HEK293 (cell line): ENCODE data around the gene PTPN6.

Experiments
- BCL11B ChIP-seq: fragments of 450-650 bp; formaldehyde crosslinking; IDR thresholded peaks from 2 replicates; pipeline ENCODE4 v1.5.1; 2016; ENCODE audit warnings: low read depth, missing biosample characterization, missing genetic modification characterization
- BCL6B ChIP-seq: fragments of 450-650 bp; formaldehyde crosslinking; IDR thresholded peaks from 2 replicates; pipeline ENCODE4 v1.5.1; 2017; ENCODE audit warnings: missing biosample characterization, missing genetic modification characterization
- GFI1B ChIP-seq: fragments of 450-650 bp; formaldehyde crosslinking; IDR thresholded peaks from 2 replicates; pipeline ENCODE4 v1.5.1; 2016; ENCODE audit warnings: missing biosample characterization, missing genetic modification characterization
- KLF1 ChIP-seq: fragments of 450-650 bp; formaldehyde crosslinking; IDR thresholded peaks from 2 replicates; pipeline ENCODE4 v1.5.1; 2016; ENCODE audit warnings: missing biosample characterization, missing genetic modification characterization
- SALL2 ChIP-seq: fragments of 450-650 bp; formaldehyde crosslinking; IDR thresholded peaks from 2 replicates; pipeline ENCODE4 v1.5.0; 2017; ENCODE audit warnings: missing biosample characterization, mild to moderate bottlenecking, missing genetic modification characterization, borderline replicate concordance
- SP7 ChIP-seq: fragments of 450-650 bp; formaldehyde crosslinking; IDR thresholded peaks from 2 replicates; pipeline ENCODE4 v1.5.1; 2016; ENCODE audit warnings: missing biosample characterization, missing genetic modification characterization
- ZBTB7A ChIP-seq: fragments of 450-650 bp; formaldehyde crosslinking; IDR thresholded peaks from 2 replicates; pipeline ENCODE4 v1.5.1; 2016; ENCODE audit warnings: low read depth, missing biosample characterization, missing genetic modification characterization
- ZNF175 ChIP-seq: fragments of 450-650 bp; formaldehyde crosslinking; IDR thresholded peaks from 2 replicates; pipeline ENCODE4 v1.5.1; 2016; ENCODE audit warnings: missing biosample characterization, missing genetic modification characterization
- ZNF274 ChIP-seq, 2 experiments: fragments of 200-500 bp in 1 of 2; fragments of 450-650 bp in 1 of 2; sonication (Bioruptor generic) in 1 of 2; formaldehyde crosslinking in 1 of 2; IDR thresholded peaks; 2 replicates each; pipeline versions ENCODE4 v1.5.1 to v1.6.1; 2014 to 2016; ENCODE audit warnings: borderline replicate concordance in 1 of 2, inconsistent platforms in 1 of 2, low read length in 1 of 2, missing biosample characterization in 1 of 2, missing genetic modification characterization in 1 of 2
- ZNF280D ChIP-seq: fragments of 450-650 bp; formaldehyde crosslinking; IDR thresholded peaks from 2 replicates; pipeline ENCODE4 v1.5.1; 2016; ENCODE audit warnings: missing biosample characterization, missing genetic modification characterization
- ZNF335 ChIP-seq: fragments of 450-650 bp; formaldehyde crosslinking; conservative IDR thresholded peaks from 2 replicates; pipeline ENCODE4 v1.5.1; 2016; ENCODE audit warnings: missing biosample characterization, missing genetic modification characterization
- ZNF398 ChIP-seq: fragments of 450-650 bp; formaldehyde crosslinking; IDR thresholded peaks from 2 replicates; pipeline ENCODE4 v1.5.1; 2017; ENCODE audit warnings: missing biosample characterization, missing genetic modification characterization
- ZNF423 ChIP-seq: fragments of 450-650 bp; formaldehyde crosslinking; IDR thresholded peaks from 2 replicates; pipeline ENCODE4 v1.5.1; 2016; ENCODE audit warnings: missing biosample characterization, missing genetic modification characterization
- ZNF426 ChIP-seq: fragments of 450-650 bp; formaldehyde crosslinking; IDR thresholded peaks from 2 replicates; pipeline ENCODE4 v1.5.1; 2017; ENCODE audit warnings: missing biosample characterization, missing genetic modification characterization, mild to moderate bottlenecking, inconsistent platforms, moderate library complexity
- ZNF449 ChIP-seq: fragments of 450-650 bp; formaldehyde crosslinking; IDR thresholded peaks from 2 replicates; pipeline ENCODE4 v1.5.1; 2017; ENCODE audit warnings: missing biosample characterization, mild to moderate bottlenecking, missing genetic modification characterization, moderate library complexity
- TF ChIP-seq, protein P1 (sequence below): fragments of 450-650 bp; formaldehyde crosslinking; IDR thresholded peaks from 2 replicates; pipeline ENCODE4 v1.5.1; 2016; ENCODE audit warnings: missing biosample characterization, missing genetic modification characterization
- TF ChIP-seq, protein P2 (sequence below): fragments of 450-650 bp; formaldehyde crosslinking; IDR thresholded peaks from 2 replicates; pipeline ENCODE4 v1.5.1; 2016; ENCODE audit warnings: missing biosample characterization, missing genetic modification characterization
- TF ChIP-seq, protein P3 (sequence below): fragments of 450-650 bp; formaldehyde crosslinking; IDR thresholded peaks from 2 replicates; pipeline ENCODE4; 2016; ENCODE audit warnings: missing biosample characterization, missing genetic modification characterization
- TF ChIP-seq, protein P4 (sequence below): fragments of 450-650 bp; formaldehyde crosslinking; IDR thresholded peaks from 2 replicates; pipeline ENCODE4 v1.5.1; 2016; ENCODE audit warnings: missing biosample characterization, missing genetic modification characterization

The PTPN6 gene

GRCh38 chr12:6904280-6905276, 46.6 kb upstream of the PTPN6 start, which contains the start of gene LRRC23 (continued):
- TF ChIP-seq BCL6B (tag by site-specific recombination) (no peak), BCL11B (tag by site-specific recombination) (no peak), SALL2 (no peak), SP7 (tag by site-specific recombination) (peak; percentile 48; the same call in 1 of the 2 replicates), ZNF175 (tag by site-specific recombination) (no peak), ZNF449 (tag by site-specific recombination) (no peak), ZNF423 (tag by site-specific recombination) (no peak), ZBTB7A (tag by site-specific recombination) (no peak), ZNF335 (tag by site-specific recombination) (peak; percentile 66), ZNF426 (tag by site-specific recombination) (no peak), ZNF280D (tag by site-specific recombination) (no peak), KLF1 (tag by site-specific recombination) (no peak), GFI1B (no peak), ZNF274 (IDR thresholded peaks at IDR 0.05; ENCODE audit: low read length) (no peak), ZNF274 (tag by site-specific recombination; IDR thresholded peaks at IDR 0.05; ENCODE audit: borderline replicate concordance) (no peak), ZNF398 (tag by site-specific recombination) (no peak)
- TF ChIP-seq, protein P1, sequence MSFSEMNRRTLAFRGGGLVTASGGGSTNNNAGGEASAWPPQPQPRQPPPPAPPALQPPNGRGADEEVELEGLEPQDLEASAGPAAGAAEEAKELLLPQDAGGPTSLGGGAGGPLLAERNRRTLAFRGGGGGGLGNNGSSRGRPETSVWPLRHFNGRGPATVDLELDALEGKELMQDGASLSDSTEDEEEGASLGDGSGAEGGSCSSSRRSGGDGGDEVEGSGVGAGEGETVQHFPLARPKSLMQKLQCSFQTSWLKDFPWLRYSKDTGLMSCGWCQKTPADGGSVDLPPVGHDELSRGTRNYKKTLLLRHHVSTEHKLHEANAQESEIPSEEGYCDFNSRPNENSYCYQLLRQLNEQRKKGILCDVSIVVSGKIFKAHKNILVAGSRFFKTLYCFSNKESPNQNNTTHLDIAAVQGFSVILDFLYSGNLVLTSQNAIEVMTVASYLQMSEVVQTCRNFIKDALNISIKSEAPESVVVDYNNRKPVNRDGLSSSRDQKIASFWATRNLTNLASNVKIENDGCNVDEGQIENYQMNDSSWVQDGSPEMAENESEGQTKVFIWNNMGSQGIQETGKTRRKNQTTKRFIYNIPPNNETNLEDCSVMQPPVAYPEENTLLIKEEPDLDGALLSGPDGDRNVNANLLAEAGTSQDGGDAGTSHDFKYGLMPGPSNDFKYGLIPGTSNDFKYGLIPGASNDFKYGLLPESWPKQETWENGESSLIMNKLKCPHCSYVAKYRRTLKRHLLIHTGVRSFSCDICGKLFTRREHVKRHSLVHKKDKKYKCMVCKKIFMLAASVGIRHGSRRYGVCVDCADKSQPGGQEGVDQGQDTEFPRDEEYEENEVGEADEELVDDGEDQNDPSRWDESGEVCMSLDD = no peak
- TF ChIP-seq, protein P2, sequence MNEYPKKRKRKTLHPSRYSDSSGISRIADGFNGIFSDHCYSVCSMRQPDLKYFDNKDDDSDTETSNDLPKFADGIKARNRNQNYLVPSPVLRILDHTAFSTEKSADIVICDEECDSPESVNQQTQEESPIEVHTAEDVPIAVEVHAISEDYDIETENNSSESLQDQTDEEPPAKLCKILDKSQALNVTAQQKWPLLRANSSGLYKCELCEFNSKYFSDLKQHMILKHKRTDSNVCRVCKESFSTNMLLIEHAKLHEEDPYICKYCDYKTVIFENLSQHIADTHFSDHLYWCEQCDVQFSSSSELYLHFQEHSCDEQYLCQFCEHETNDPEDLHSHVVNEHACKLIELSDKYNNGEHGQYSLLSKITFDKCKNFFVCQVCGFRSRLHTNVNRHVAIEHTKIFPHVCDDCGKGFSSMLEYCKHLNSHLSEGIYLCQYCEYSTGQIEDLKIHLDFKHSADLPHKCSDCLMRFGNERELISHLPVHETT (tag by site-specific recombination) = no peak
- TF ChIP-seq, protein P3, sequence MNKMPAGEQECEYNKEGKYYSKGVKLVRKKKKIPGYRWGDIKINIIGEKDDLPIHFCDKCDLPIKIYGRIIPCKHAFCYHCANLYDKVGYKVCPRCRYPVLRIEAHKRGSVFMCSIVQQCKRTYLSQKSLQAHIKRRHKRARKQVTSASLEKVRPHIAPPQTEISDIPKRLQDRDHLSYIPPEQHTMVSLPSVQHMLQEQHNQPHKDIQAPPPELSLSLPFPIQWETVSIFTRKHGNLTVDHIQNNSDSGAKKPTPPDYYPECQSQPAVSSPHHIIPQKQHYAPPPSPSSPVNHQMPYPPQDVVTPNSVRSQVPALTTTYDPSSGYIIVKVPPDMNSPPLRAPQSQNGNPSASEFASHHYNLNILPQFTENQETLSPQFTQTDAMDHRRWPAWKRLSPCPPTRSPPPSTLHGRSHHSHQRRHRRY = no peak
- TF ChIP-seq, protein P4, sequence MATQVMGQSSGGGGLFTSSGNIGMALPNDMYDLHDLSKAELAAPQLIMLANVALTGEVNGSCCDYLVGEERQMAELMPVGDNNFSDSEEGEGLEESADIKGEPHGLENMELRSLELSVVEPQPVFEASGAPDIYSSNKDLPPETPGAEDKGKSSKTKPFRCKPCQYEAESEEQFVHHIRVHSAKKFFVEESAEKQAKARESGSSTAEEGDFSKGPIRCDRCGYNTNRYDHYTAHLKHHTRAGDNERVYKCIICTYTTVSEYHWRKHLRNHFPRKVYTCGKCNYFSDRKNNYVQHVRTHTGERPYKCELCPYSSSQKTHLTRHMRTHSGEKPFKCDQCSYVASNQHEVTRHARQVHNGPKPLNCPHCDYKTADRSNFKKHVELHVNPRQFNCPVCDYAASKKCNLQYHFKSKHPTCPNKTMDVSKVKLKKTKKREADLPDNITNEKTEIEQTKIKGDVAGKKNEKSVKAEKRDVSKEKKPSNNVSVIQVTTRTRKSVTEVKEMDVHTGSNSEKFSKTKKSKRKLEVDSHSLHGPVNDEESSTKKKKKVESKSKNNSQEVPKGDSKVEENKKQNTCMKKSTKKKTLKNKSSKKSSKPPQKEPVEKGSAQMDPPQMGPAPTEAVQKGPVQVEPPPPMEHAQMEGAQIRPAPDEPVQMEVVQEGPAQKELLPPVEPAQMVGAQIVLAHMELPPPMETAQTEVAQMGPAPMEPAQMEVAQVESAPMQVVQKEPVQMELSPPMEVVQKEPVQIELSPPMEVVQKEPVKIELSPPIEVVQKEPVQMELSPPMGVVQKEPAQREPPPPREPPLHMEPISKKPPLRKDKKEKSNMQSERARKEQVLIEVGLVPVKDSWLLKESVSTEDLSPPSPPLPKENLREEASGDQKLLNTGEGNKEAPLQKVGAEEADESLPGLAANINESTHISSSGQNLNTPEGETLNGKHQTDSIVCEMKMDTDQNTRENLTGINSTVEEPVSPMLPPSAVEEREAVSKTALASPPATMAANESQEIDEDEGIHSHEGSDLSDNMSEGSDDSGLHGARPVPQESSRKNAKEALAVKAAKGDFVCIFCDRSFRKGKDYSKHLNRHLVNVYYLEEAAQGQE (tag by site-specific recombination) = no peak
